Measurements from ENCODE around the gene VSTM2B. TPM values are rescaled to one million over a fixed set of nuclear protein-coding genes. Genes with fewer than 3 reads are reported as not detected.

VSTM2B gene
- total RNA-seq, 3 donors from 2014 or later: not detected

GRCh38 chr19:29563486-29564101, 37.8 kb downstream of the VSTM2B start:
- Mint-ChIP-seq H3K27me3 (ENCODE audit: low read depth) (peaks cover 33% of the 10 kb centered on the region), H3K4me3 (no peak overlapping the region), H3K36me3 (ENCODE audit: insufficient read depth) (no peaks in the 10 kb centered on the region), H3K9me3 (peaks cover 11% of the 10 kb centered on the region), H3K4me1 (ENCODE audit: low read depth) (peaks cover 7% of the 10 kb centered on the region)
- ATAC-seq: no peak
- no peak for DNase-seq

- ATAC-seq: peak; percentile 75 to 82
- H3K36me3 Mint-ChIP-seq (ENCODE audit: insufficient read depth): no peaks in the 10 kb centered on the region
- DNase-seq: no peak
Measured at GRCh38 chr19:29564574-29565005, 38.8 kb downstream of the VSTM2B start.

GRCh38 chr19:29565171-29565570, 39.4 kb downstream of the VSTM2B start:
- H3K4me1 Mint-ChIP-seq (ENCODE audit: low read depth): peaks cover 7% of the 10 kb centered on the region
- no peak for DNase-seq
- peaks cover 40% of the 10 kb centered on the region for H3K27me3 Mint-ChIP-seq (ENCODE audit: low read depth)
- no peak for ATAC-seq
- peaks cover 2% of the 10 kb centered on the region for H3K9me3 Mint-ChIP-seq
- no peak overlapping the region for H3K4me3 Mint-ChIP-seq
- H3K36me3 Mint-ChIP-seq (ENCODE audit: insufficient read depth): no peaks in the 10 kb centered on the region

More at GRCh38 chr19:29564574-29565005, 38.8 kb downstream of the VSTM2B start:
- no peak overlapping the region for H3K4me3 Mint-ChIP-seq
- peaks cover 7% of the 10 kb centered on the region for H3K4me1 Mint-ChIP-seq (ENCODE audit: low read depth)
- H3K27me3 Mint-ChIP-seq (ENCODE audit: low read depth): peaks cover 38% of the 10 kb centered on the region
- peaks cover 7% of the 10 kb centered on the region for H3K9me3 Mint-ChIP-seq

- H3K36me3 Mint-ChIP-seq (ENCODE audit: insufficient read depth): no peaks in the 10 kb centered on the region
- no peak for DNase-seq
- H3K27me3 Mint-ChIP-seq (ENCODE audit: low read depth): peaks cover 43% of the 10 kb centered on the region
- ATAC-seq: no peak
- H3K9me3 Mint-ChIP-seq: no peaks in the 10 kb centered on the region
- H3K4me3 Mint-ChIP-seq: no peak overlapping the region
- peaks cover 7% of the 10 kb centered on the region for H3K4me1 Mint-ChIP-seq (ENCODE audit: low read depth)
Measured at GRCh38 chr19:29566496-29567054, 40.8 kb downstream of the VSTM2B start.

GRCh38 chr19:29567366-29567915, 41.6 kb downstream of the VSTM2B start:
- DNase-seq (no peak), ATAC-seq (no peak)
- H3K9me3 Mint-ChIP-seq: no peaks in the 10 kb centered on the region
- no peak overlapping the region for H3K4me3 Mint-ChIP-seq
- peaks cover 46% of the 10 kb centered on the region for H3K27me3 Mint-ChIP-seq (ENCODE audit: low read depth)
- peaks cover 7% of the 10 kb centered on the region for H3K4me1 Mint-ChIP-seq (ENCODE audit: low read depth)
- H3K36me3 Mint-ChIP-seq (ENCODE audit: insufficient read depth): no peaks in the 10 kb centered on the region

GRCh38 chr19:29568036-29569025, 42.5 kb downstream of the VSTM2B start:
- peaks cover 46% of the 10 kb centered on the region for H3K27me3 Mint-ChIP-seq (ENCODE audit: low read depth)
- ATAC-seq (no peak), DNase-seq (no peak)
- no peak overlapping the region for H3K4me3 Mint-ChIP-seq
- H3K9me3 Mint-ChIP-seq: no peaks in the 10 kb centered on the region
- H3K4me1 Mint-ChIP-seq (ENCODE audit: low read depth): peaks cover 7% of the 10 kb centered on the region
- H3K36me3 Mint-ChIP-seq (ENCODE audit: insufficient read depth): no peaks in the 10 kb centered on the region

- H3K36me3 Mint-ChIP-seq (ENCODE audit: insufficient read depth): no peaks in the 10 kb centered on the region
- peaks cover 7% of the 10 kb centered on the region for H3K4me1 Mint-ChIP-seq (ENCODE audit: low read depth)
- H3K9me3 Mint-ChIP-seq: no peaks in the 10 kb centered on the region
- H3K4me3 Mint-ChIP-seq: no peak overlapping the region
- DNase-seq: no peak
- no peak for ATAC-seq
- peaks cover 46% of the 10 kb centered on the region for H3K27me3 Mint-ChIP-seq (ENCODE audit: low read depth)
Measured at GRCh38 chr19:29569038-29569911, 43.5 kb downstream of the VSTM2B start.

- Mint-ChIP-seq H3K36me3 (ENCODE audit: insufficient read depth) (no peaks in the 10 kb centered on the region), H3K27me3 (ENCODE audit: low read depth) (peaks cover 54% of the 10 kb centered on the region), H3K4me3 (no peak overlapping the region), H3K9me3 (no peaks in the 10 kb centered on the region), H3K4me1 (ENCODE audit: low read depth) (peaks cover 5% of the 10 kb centered on the region)
- ATAC-seq: no peak
- DNase-seq: no peak
Measured at GRCh38 chr19:29571181-29571580, 45.4 kb downstream of the VSTM2B start.

GRCh38 chr19:29573486-29573885, 47.7 kb downstream of the VSTM2B start:
- H3K4me3 Mint-ChIP-seq: no peak overlapping the region
- peaks cover 18% of the 10 kb centered on the region for H3K4me1 Mint-ChIP-seq (ENCODE audit: low read depth)
- peaks cover 55% of the 10 kb centered on the region for H3K27me3 Mint-ChIP-seq (ENCODE audit: low read depth)
- DNase-seq (no peak), ATAC-seq (no peak)
- H3K9me3 Mint-ChIP-seq: no peaks in the 10 kb centered on the region
- H3K36me3 Mint-ChIP-seq (ENCODE audit: insufficient read depth): no peaks in the 10 kb centered on the region

- Mint-ChIP-seq H3K4me1 (ENCODE audit: low read depth) (peaks cover 18% of the 10 kb centered on the region), H3K27me3 (ENCODE audit: low read depth) (peaks cover 54% of the 10 kb centered on the region), H3K4me3 (no peak overlapping the region), H3K36me3 (ENCODE audit: insufficient read depth) (no peaks in the 10 kb centered on the region), H3K9me3 (no peaks in the 10 kb centered on the region)
- DNase-seq (no peak), ATAC-seq (no peak)
Measured at GRCh38 chr19:29574510-29574909, 48.7 kb downstream of the VSTM2B start.

- Mint-ChIP-seq H3K9me3 (peaks cover 4% of the 10 kb centered on the region), H3K27me3 (ENCODE audit: low read depth) (peaks cover 54% of the 10 kb centered on the region), H3K4me1 (ENCODE audit: low read depth) (peaks cover 18% of the 10 kb centered on the region), H3K4me3 (no peak overlapping the region), H3K36me3 (ENCODE audit: insufficient read depth) (no peaks in the 10 kb centered on the region)
- DNase-seq (no peak), ATAC-seq (peak; percentile 49 to 58)
Measured at GRCh38 chr19:29576046-29576606, 50.3 kb downstream of the VSTM2B start.

GRCh38 chr19:29576761-29577648, 51.2 kb downstream of the VSTM2B start:
- no peak overlapping the region for H3K4me3 Mint-ChIP-seq

GRCh38 chr19:29577649-29577963, 51.8 kb downstream of the VSTM2B start:
- Mint-ChIP-seq H3K4me1 (ENCODE audit: low read depth) (peaks cover 18% of the 10 kb centered on the region), H3K27me3 (ENCODE audit: low read depth) (peaks cover 44% of the 10 kb centered on the region), H3K36me3 (ENCODE audit: insufficient read depth) (no peaks in the 10 kb centered on the region), H3K4me3 (no peak overlapping the region), H3K9me3 (peaks cover 9% of the 10 kb centered on the region)
- ATAC-seq (no peak), DNase-seq (no peak)

More at GRCh38 chr19:29576761-29577648, 51.2 kb downstream of the VSTM2B start:
- no peak for DNase-seq
- peaks cover 18% of the 10 kb centered on the region for H3K4me1 Mint-ChIP-seq (ENCODE audit: low read depth)
- ATAC-seq: peak; percentile 93 to 94
- H3K9me3 Mint-ChIP-seq: peaks cover 9% of the 10 kb centered on the region
- H3K27me3 Mint-ChIP-seq (ENCODE audit: low read depth): peaks cover 49% of the 10 kb centered on the region
- H3K36me3 Mint-ChIP-seq (ENCODE audit: insufficient read depth): no peaks in the 10 kb centered on the region
